Astrocyte (in vitro differentiated cells and primary cell): Measurements from ENCODE around the gene PLCB4. TPM values are rescaled to one million over a fixed set of nuclear protein-coding genes. Genes with fewer than 3 reads are reported as not detected.
A peak's percentile ranks its signal among the peaks of the same experiment; 100 is the strongest.

Source experiments
- DNase-seq: peaks from one replicate; pipeline ENCODE4 v3.0.0-alpha.2; 2010; ENCODE audit warnings: low read depth
- FAIRE-seq: peaks from 2 replicates; lab custom pipeline; 2011; peaks lifted over from hg19 to GRCh38; lab: Jason Lieb, UNC
- H2AFZ ChIP-seq: 2 replicates; pipeline ENCODE4 v1.6.0; 2012; ENCODE audit warnings: low read depth, low read length, inconsistent platforms
- H3K27ac ChIP-seq: 2 replicates; pipeline ENCODE4 v1.5.1; 2011; ENCODE audit warnings: low read depth, low read length, inconsistent platforms
- H3K27me3 ChIP-seq: 2 replicates; pipeline ENCODE4 v1.6.0; 2011; ENCODE audit warnings: low read length, inconsistent platforms; ENCODE audit not compliant: insufficient read depth
- H3K36me3 ChIP-seq: 2 replicates; pipeline ENCODE4 v1.5.1; 2011; ENCODE audit warnings: low read length, inconsistent platforms; ENCODE audit not compliant: insufficient read depth
- H3K4me1 ChIP-seq: 2 replicates; pipeline ENCODE4 v1.5.1; 2011; ENCODE audit warnings: low read length, inconsistent platforms; ENCODE audit not compliant: insufficient read depth
- H3K4me2 ChIP-seq: 2 replicates; pipeline ENCODE4 v1.6.0; 2012; ENCODE audit warnings: low read length, inconsistent platforms
- H3K4me3 ChIP-seq: 2 replicates; pipeline ENCODE4 v1.5.1; 2011; ENCODE audit warnings: low read depth, mild to moderate bottlenecking, low read length, inconsistent platforms; ENCODE audit not compliant: insufficient read depth
- H3K79me2 ChIP-seq: 2 replicates; pipeline ENCODE4 v1.6.0; 2012; ENCODE audit warnings: mild to moderate bottlenecking, low read length, inconsistent platforms; ENCODE audit not compliant: insufficient read depth
- H3K9ac ChIP-seq: 2 replicates; pipeline ENCODE4 v1.6.0; 2012; ENCODE audit warnings: mild to moderate bottlenecking, low read length, inconsistent platforms
- H3K9me3 ChIP-seq: 2 replicates; pipeline ENCODE4 v1.5.1; 2012; ENCODE audit warnings: low read depth, mild to moderate bottlenecking, low read length, inconsistent platforms; ENCODE audit not compliant: insufficient read depth
- H4K20me1 ChIP-seq: 2 replicates; pipeline ENCODE4 v1.6.0; 2012; ENCODE audit warnings: low read length, inconsistent platforms; ENCODE audit not compliant: insufficient read depth
- H3K27ac Mint-ChIP-seq: one replicate; pipeline ENCODE4 v1.8.0; 2021; ENCODE audit warnings: mild to moderate bottlenecking, mixed read lengths; ENCODE audit not compliant: unreplicated experiment
- H3K27me3 Mint-ChIP-seq: one replicate; pipeline ENCODE4 v1.8.0; 2021; ENCODE audit warnings: low read depth, mixed read lengths; ENCODE audit not compliant: unreplicated experiment
- H3K36me3 Mint-ChIP-seq: one replicate; pipeline ENCODE4 v1.8.0; 2021; ENCODE audit warnings: low read depth, mixed read lengths; ENCODE audit not compliant: unreplicated experiment
- H3K4me1 Mint-ChIP-seq: one replicate; pipeline ENCODE4 v1.8.0; 2021; ENCODE audit warnings: low read depth, mixed read lengths; ENCODE audit not compliant: unreplicated experiment
- H3K4me3 Mint-ChIP-seq: one replicate; pipeline ENCODE4 v1.8.0; 2021; ENCODE audit warnings: mild to moderate bottlenecking, moderate library complexity, mixed read lengths; ENCODE audit not compliant: unreplicated experiment
- H3K9me3 Mint-ChIP-seq: one replicate; pipeline ENCODE4 v1.8.0; 2021; ENCODE audit warnings: mild to moderate bottlenecking, mixed read lengths; ENCODE audit not compliant: unreplicated experiment
- CTCF ChIP-seq: IDR thresholded peaks from 2 replicates; pipeline ENCODE4 v1.5.1; 2011; ENCODE audit warnings: low read depth, mild to moderate bottlenecking, inconsistent platforms, low read length, moderate library complexity; ENCODE audit not compliant: insufficient read depth
- EZH2 ChIP-seq: IDR thresholded peaks from 2 replicates; pipeline ENCODE4 v1.6.1; 2012; ENCODE audit warnings: mild to moderate bottlenecking, low read length, inconsistent platforms; ENCODE audit not compliant: insufficient read depth
- total RNA-seq: library from RNA; stranded (reverse); gene quantifications from 2 replicates; pipeline ENCODE4 v1.2.1, GENCODE V29; 2021

PLCB4 gene
- total RNA-seq, 1 donor from 2014 or later = 58.2 TPM

- Histone ChIP-seq H3K9me3 (no peaks in the 10 kb centered on the region), H3K4me3 (no peak overlapping the region), H3K27me3 (no peaks in the 10 kb centered on the region), H3K9ac (no peak overlapping the region), H2AFZ (no peak overlapping the region), H3K27ac (no peak overlapping the region), H3K4me2 (peak overlapping the region; percentile 22), H3K4me1 (peaks cover 8% of the 10 kb centered on the region), H4K20me1 (no peaks in the 10 kb centered on the region), H3K36me3 (no peaks in the 10 kb centered on the region), H3K79me2 (no peaks in the 10 kb centered on the region)
- Mint-ChIP-seq H3K4me1 (peaks cover 22% of the 10 kb centered on the region), H3K27ac (peak overlapping the region; percentile 9), H3K36me3 (no peaks in the 10 kb centered on the region), H3K27me3 (no peaks in the 10 kb centered on the region), H3K9me3 (no peaks in the 10 kb centered on the region), H3K4me3 (no peak overlapping the region)
- peak; percentile 54 for DNase-seq
- no peak for TF ChIP-seq CTCF
- TF ChIP-seq EZH2 = no peak
- peak; percentile 95 for FAIRE-seq
Measured at GRCh38 chr20:9179193-9179802, 110.4 kb downstream of the PLCB4 start.

GRCh38 chr20:9179867-9180266, 111.0 kb downstream of the PLCB4 start:
- Histone ChIP-seq H4K20me1 (no peaks in the 10 kb centered on the region), H3K4me2 (no peak overlapping the region), H3K27me3 (no peaks in the 10 kb centered on the region), H2AFZ (no peak overlapping the region), H3K9me3 (no peaks in the 10 kb centered on the region), H3K36me3 (no peaks in the 10 kb centered on the region), H3K4me3 (no peak overlapping the region), H3K79me2 (no peaks in the 10 kb centered on the region), H3K27ac (no peak overlapping the region), H3K9ac (no peak overlapping the region), H3K4me1 (peaks cover 8% of the 10 kb centered on the region)
- TF ChIP-seq CTCF (no peak), EZH2 (no peak)
- no peaks in the 10 kb centered on the region for H3K27me3 Mint-ChIP-seq
- peak overlapping the region; percentile 9 for H3K27ac Mint-ChIP-seq
- FAIRE-seq = no peak
- no peak overlapping the region for H3K4me3 Mint-ChIP-seq
- no peaks in the 10 kb centered on the region for H3K36me3 Mint-ChIP-seq
- DNase-seq = no peak
- no peaks in the 10 kb centered on the region for H3K9me3 Mint-ChIP-seq
- H3K4me1 Mint-ChIP-seq = peaks cover 22% of the 10 kb centered on the region

GRCh38 chr20:9180481-9181257, 111.8 kb downstream of the PLCB4 start:
- Histone ChIP-seq H3K9ac (no peak overlapping the region), H3K36me3 (no peaks in the 10 kb centered on the region), H3K4me2 (no peak overlapping the region), H3K4me3 (no peak overlapping the region), H3K27ac (no peak overlapping the region), H4K20me1 (no peaks in the 10 kb centered on the region), H2AFZ (no peak overlapping the region), H3K4me1 (peaks cover 13% of the 10 kb centered on the region), H3K9me3 (no peaks in the 10 kb centered on the region), H3K27me3 (no peaks in the 10 kb centered on the region), H3K79me2 (no peaks in the 10 kb centered on the region)
- peaks cover 27% of the 10 kb centered on the region for H3K4me1 Mint-ChIP-seq
- no peak overlapping the region for H3K27ac Mint-ChIP-seq
- H3K9me3 Mint-ChIP-seq = no peaks in the 10 kb centered on the region
- DNase-seq (no peak), FAIRE-seq (no peak)
- TF ChIP-seq EZH2 (no peak), CTCF (no peak)
- no peak overlapping the region for H3K4me3 Mint-ChIP-seq
- H3K27me3 Mint-ChIP-seq = no peaks in the 10 kb centered on the region
- H3K36me3 Mint-ChIP-seq = no peaks in the 10 kb centered on the region
